Endodermal cell (in vitro differentiated cells): ENCODE measurements around the gene GET4. TPM values are rescaled to one million over a fixed set of nuclear protein-coding genes. Genes with fewer than 3 reads are reported as not detected.

Experiments used
- DNase-seq: peaks from one replicate; pipeline ENCODE4 v3.0.0-alpha.2; 2017
- H3K27ac ChIP-seq: 2 replicates; pipeline ENCODE4 v1.5.1; 2013; ENCODE audit warnings: mild to moderate bottlenecking, low read depth, low read length, moderate library complexity
- H3K27me3 ChIP-seq: 2 replicates; pipeline ENCODE4 v1.6.1; 2013; ENCODE audit warnings: mild to moderate bottlenecking, low read length, moderate library complexity; ENCODE audit not compliant: insufficient read depth, control insufficient read depth, poor library complexity, severe bottlenecking
- H3K36me3 ChIP-seq: 2 replicates; pipeline ENCODE4 v1.7.0; 2013; ENCODE audit warnings: mild to moderate bottlenecking, low read length, moderate library complexity; ENCODE audit not compliant: control insufficient read depth, insufficient read depth
- H3K4me1 ChIP-seq: one replicate; pipeline ENCODE4 v1.7.0; 2013; ENCODE audit warnings: low read length; ENCODE audit not compliant: control insufficient read depth, insufficient read depth
- H3K4me3 ChIP-seq: 2 replicates; pipeline ENCODE4 v1.5.1; 2013; ENCODE audit warnings: mild to moderate bottlenecking, low read length, moderate library complexity
- H3K9ac ChIP-seq: 2 replicates; pipeline ENCODE4 v1.6.1; 2013; ENCODE audit warnings: mild to moderate bottlenecking, low read length, moderate library complexity; ENCODE audit not compliant: poor library complexity, severe bottlenecking; ENCODE audit errors: extremely low read depth
- H3K9me3 ChIP-seq: 2 replicates; pipeline ENCODE4 v1.6.1; 2013; ENCODE audit warnings: mild to moderate bottlenecking, low read length, moderate library complexity; ENCODE audit not compliant: control insufficient read depth
- H3K27ac Mint-ChIP-seq: 2 replicates; pipeline ENCODE4 v1.8.0; 2020; ENCODE audit warnings: mixed read lengths
- H3K27me3 Mint-ChIP-seq: 2 replicates; pipeline ENCODE4 v1.8.0; 2021; ENCODE audit warnings: mild to moderate bottlenecking, mixed read lengths; ENCODE audit not compliant: insufficient read depth
- H3K36me3 Mint-ChIP-seq: 2 replicates; pipeline ENCODE4 v1.8.0; 2020; ENCODE audit warnings: low read depth, mixed read lengths
- H3K4me1 Mint-ChIP-seq: 2 replicates; pipeline ENCODE4 v1.8.0; 2020; ENCODE audit warnings: mixed read lengths
- H3K4me3 Mint-ChIP-seq: 2 replicates; pipeline ENCODE4 v1.8.0; 2020; ENCODE audit warnings: mild to moderate bottlenecking, moderate library complexity, mixed read lengths
- H3K9me3 Mint-ChIP-seq: 2 replicates; pipeline ENCODE4 v1.8.0; 2020; ENCODE audit warnings: mild to moderate bottlenecking, mixed read lengths
- WGBS, 2 experiments: methylation state at CpG; one replicate each; pipeline versions ENCODE4 v1.1.5 to v1.1.7; 2013; ENCODE audit warnings: missing lambda C conversion rate in 2 of 2, mixed read lengths in 1 of 2; ENCODE audit not compliant: insufficient coverage in 1 of 2, insufficient read length in 1 of 2; 5-methylcytosine and 5-hydroxymethylcytosine counted together
- total RNA-seq, 2 donors: library from RNA; stranded (reverse); fragmentation: NEBNext Ultra II Directional in 1 of 2; extraction: Animal tissue kit (Norgen Biotek cat#: 25700) in 1 of 2; gene quantifications; 2 replicates in 1 of 2; 3 replicates in 1 of 2; pipeline ENCODE4 v1.2.1, GENCODE V29; 2021
- TF ChIP-seq, protein P1 (sequence below): fragments of 200-600 bp; sonication (generic); conservative IDR thresholded peaks from 2 replicates; pipeline ENCODE4 v1.5.0; 2021; ENCODE audit warnings: antibody characterized with exemption, mild to moderate bottlenecking

GET4 gene
- total RNA-seq, 2 donors from 2014 or later = 73.3 to 84.3 TPM

DNA sequence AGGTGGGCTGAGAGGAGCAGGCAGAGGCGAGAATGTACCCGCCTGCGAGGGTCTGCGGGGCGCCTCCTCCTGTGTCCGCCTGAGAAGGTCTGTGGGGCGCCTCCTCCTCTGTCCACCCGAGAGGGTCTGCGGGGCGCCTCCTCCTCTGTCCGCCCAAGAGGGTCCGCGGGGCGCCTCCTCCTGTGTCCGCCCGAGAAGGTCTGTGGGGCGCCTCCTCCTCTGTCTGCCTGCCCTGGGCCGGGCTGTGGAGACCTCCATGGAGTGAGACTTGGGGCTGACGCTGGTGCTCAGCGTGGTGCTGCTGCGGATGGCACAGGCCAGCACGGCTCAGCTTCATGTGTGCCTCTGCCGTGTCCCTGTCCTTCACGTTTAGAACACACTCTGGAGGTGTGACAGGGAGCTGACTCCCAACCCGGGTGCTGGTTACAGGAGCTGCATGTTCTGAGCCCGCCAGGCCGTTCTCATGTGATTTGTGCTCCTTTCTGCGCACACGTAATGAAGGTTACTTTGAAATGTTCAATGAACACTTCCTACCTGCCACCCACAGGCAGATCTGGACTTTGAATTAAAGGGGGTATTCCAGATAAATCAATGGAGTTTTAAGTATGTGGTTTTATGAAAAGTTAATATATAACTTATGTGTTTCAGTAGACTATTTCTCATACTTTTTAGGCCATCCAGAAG, 20.5 kb upstream of the GET4 start:
- H3K27ac ChIP-seq = no peak overlapping the region
- no peak overlapping the region for H3K9ac ChIP-seq
- no peaks in the 10 kb centered on the region for H3K9me3 Mint-ChIP-seq
- H3K36me3 ChIP-seq = peaks cover 76% of the 10 kb centered on the region
- no peak overlapping the region for H3K4me3 Mint-ChIP-seq
- TF ChIP-seq, protein P1, sequence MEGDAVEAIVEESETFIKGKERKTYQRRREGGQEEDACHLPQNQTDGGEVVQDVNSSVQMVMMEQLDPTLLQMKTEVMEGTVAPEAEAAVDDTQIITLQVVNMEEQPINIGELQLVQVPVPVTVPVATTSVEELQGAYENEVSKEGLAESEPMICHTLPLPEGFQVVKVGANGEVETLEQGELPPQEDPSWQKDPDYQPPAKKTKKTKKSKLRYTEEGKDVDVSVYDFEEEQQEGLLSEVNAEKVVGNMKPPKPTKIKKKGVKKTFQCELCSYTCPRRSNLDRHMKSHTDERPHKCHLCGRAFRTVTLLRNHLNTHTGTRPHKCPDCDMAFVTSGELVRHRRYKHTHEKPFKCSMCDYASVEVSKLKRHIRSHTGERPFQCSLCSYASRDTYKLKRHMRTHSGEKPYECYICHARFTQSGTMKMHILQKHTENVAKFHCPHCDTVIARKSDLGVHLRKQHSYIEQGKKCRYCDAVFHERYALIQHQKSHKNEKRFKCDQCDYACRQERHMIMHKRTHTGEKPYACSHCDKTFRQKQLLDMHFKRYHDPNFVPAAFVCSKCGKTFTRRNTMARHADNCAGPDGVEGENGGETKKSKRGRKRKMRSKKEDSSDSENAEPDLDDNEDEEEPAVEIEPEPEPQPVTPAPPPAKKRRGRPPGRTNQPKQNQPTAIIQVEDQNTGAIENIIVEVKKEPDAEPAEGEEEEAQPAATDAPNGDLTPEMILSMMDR = no peak
- DNase-seq = no peak
- peaks cover 77% of the 10 kb centered on the region for H3K36me3 Mint-ChIP-seq
- H3K4me1 Mint-ChIP-seq = no peaks in the 10 kb centered on the region
- no peaks in the 10 kb centered on the region for H3K27me3 Mint-ChIP-seq
- H3K27me3 ChIP-seq = no peaks in the 10 kb centered on the region
- no peaks in the 10 kb centered on the region for H3K4me1 ChIP-seq
- no peaks in the 10 kb centered on the region for H3K9me3 ChIP-seq
- H3K27ac Mint-ChIP-seq = no peak overlapping the region
- 92 to 94% methylated on average over 20 to 29 of the region's 29 CpGs for WGBS, 2 experiments
- no peak overlapping the region for H3K4me3 ChIP-seq

DNA sequence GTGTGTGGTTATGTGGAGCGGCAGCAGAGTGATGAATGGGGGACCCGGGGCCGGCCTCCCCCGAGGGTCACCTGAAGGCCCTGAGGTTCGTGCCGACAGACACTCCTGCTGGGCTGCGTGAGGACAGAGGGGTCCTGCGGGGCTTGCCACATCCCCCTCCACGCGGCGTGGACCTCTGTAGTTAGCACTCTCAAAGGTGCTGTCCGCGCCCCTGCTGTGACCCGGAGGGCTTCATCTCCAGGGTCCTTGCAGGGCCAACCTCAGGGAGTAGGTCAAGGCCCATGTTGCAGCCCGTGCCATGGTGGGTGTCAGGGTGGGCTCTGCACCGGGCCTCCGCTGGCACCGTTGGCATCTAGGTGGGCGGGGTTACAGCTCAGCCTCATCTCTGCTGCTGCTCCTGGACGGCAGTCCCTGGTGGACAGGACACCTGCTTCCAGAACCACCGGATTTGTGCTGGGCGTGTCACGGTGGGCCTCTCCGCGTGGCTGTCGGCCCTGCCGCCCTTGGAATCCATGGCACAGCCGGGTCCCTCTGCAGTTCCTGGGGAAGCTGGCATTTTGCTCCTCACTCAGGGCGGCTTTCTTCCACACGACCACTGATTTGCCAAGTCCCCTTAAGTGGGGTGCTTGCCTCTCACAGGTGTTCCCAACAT, 19.8 kb upstream of the GET4 start:
- H3K36me3 Mint-ChIP-seq = peaks cover 83% of the 10 kb centered on the region
- Histone ChIP-seq H3K9ac (no peak overlapping the region), H3K4me3 (no peak overlapping the region), H3K27ac (no peak overlapping the region), H3K36me3 (peaks cover 76% of the 10 kb centered on the region), H3K4me1 (no peaks in the 10 kb centered on the region), H3K9me3 (no peaks in the 10 kb centered on the region), H3K27me3 (no peaks in the 10 kb centered on the region)
- H3K4me1 Mint-ChIP-seq = no peaks in the 10 kb centered on the region
- no peaks in the 10 kb centered on the region for H3K9me3 Mint-ChIP-seq
- H3K27ac Mint-ChIP-seq = no peak overlapping the region
- H3K27me3 Mint-ChIP-seq = no peaks in the 10 kb centered on the region
- DNase-seq = no peak
- WGBS, 2 experiments = 92 to 98% methylated on average over 14 to 30 of the region's 30 CpGs
- TF ChIP-seq, protein P1 = no peak
- no peak overlapping the region for H3K4me3 Mint-ChIP-seq

DNA sequence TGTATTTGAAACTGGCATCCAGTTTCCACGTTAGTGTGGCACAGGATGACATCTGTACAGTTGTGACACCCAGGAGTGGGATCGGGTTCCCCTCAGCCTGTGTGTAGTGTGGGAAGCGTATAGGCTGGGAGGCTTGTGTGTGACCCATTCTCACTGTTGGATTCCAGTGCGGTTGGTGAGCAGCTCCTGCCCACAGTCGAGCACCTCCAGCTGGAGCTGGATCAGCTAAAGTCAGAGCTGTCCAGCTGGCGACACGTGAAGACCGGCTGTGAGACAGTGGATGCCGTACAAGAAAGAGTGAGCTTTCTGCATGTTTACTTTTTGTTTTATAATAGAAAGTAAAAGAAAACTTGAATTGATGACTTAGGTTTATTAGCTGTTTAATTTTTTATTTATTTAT, 18.7 kb upstream of the GET4 start:
- H3K9ac ChIP-seq = no peak overlapping the region
- Mint-ChIP-seq H3K27ac (no peak overlapping the region), H3K4me3 (no peak overlapping the region), H3K36me3 (peaks cover 85% of the 10 kb centered on the region), H3K27me3 (no peaks in the 10 kb centered on the region), H3K9me3 (no peaks in the 10 kb centered on the region), H3K4me1 (no peaks in the 10 kb centered on the region)
- no peaks in the 10 kb centered on the region for H3K4me1 ChIP-seq
- H3K9me3 ChIP-seq = no peaks in the 10 kb centered on the region
- H3K4me3 ChIP-seq = no peak overlapping the region
- WGBS, 2 experiments = 95 to 100% methylated on average over 4 to 9 of the region's 9 CpGs
- no peak for DNase-seq
- TF ChIP-seq, protein P1 = no peak
- H3K27me3 ChIP-seq = no peaks in the 10 kb centered on the region
- H3K36me3 ChIP-seq = peaks cover 77% of the 10 kb centered on the region
- no peak overlapping the region for H3K27ac ChIP-seq
